AML-193 (cell line): Measurements from ENCODE around the gene POLE2.
"Not testable (repeated sequence)": the region's sequence is repeated elsewhere in the genome, so short reads cannot be mapped to it uniquely, and the experiment has no call there.

ENCODE experiments used
- DNase-seq, 2 experiments: peaks; one replicate each; lab custom pipeline; 2025; lab: John Stamatoyannopoulos, UW

POLE2 gene

GRCh38 chr14:49619273-49619672 lies 68.7 kb downstream of the POLE2 start:
- DNase-seq, result not testable (repeated sequence)

- no peak for DNase-seq
These were observed 70.0 kb downstream of the POLE2 start for GRCh38 chr14:49617852-49618519.

GRCh38 chr14:49615776-49616175 lies 72.2 kb downstream of the POLE2 start:
- no peak for DNase-seq

- no peak for DNase-seq
These were observed 73.8 kb downstream of the POLE2 start for GRCh38 chr14:49614196-49614595.

GRCh38 chr14:49612671-49613070 lies 75.3 kb downstream of the POLE2 start:
- no peak for DNase-seq

GRCh38 chr14:49612251-49612650 lies 75.8 kb downstream of the POLE2 start:
- DNase-seq, result no peak

GRCh38 chr14:49607583-49607982 lies 80.4 kb downstream of the POLE2 start:
- no peak for DNase-seq

GRCh38 chr14:49598485-49599300 lies 89.3 kb downstream of the POLE2 start, which contains the start of gene LRR1:
Gene LRR1 (plus strand): TSS chr14:49598940. CDS start chr14:49599021, 81 bp downstream.
- DNase-seq, result peak; percentile 71

GRCh38 chr14:49598189-49598484 lies 89.9 kb downstream of the POLE2 start:
- no peak for DNase-seq

- no peak for DNase-seq
These were observed 93.5 kb downstream of the POLE2 start for GRCh38 chr14:49594347-49595091.
